HepG2 (cell line): ENCODE data around the gene APOC3. TPM values are rescaled to one million over a fixed set of nuclear protein-coding genes. Genes with fewer than 3 reads are reported as not detected.

Experiments used
- ETV5 ChIP-seq: IDR thresholded peaks from 2 replicates; pipeline ENCODE4 v1.6.1; 2018; ENCODE audit warnings: missing biosample characterization, missing genetic modification reagents, inconsistent platforms, borderline replicate concordance
- FOXC1 ChIP-seq: sonication (generic); formaldehyde crosslinking; IDR thresholded peaks from 2 replicates; pipeline ENCODE4 v1.8.0; 2022; ENCODE audit warnings: mild to moderate bottlenecking, missing genetic modification reagents, borderline replicate concordance
- GZF1 ChIP-seq: sonication (generic); formaldehyde crosslinking; IDR thresholded peaks from 2 replicates; pipeline ENCODE4 v1.5.1; 2020; ENCODE audit warnings: mild to moderate bottlenecking, missing genetic modification reagents
- KLF6 ChIP-seq: IDR thresholded peaks from 2 replicates; pipeline ENCODE4 v1.8.0; 2016; ENCODE audit warnings: missing biosample characterization, missing genetic modification reagents
- PAWR ChIP-seq: sonication (generic); formaldehyde crosslinking; IDR thresholded peaks from 2 replicates; pipeline ENCODE4 v1.4.0; 2020; ENCODE audit warnings: missing genetic modification reagents, mild to moderate bottlenecking, borderline replicate concordance
- PHF8 ChIP-seq: sonication (generic); formaldehyde crosslinking; IDR thresholded peaks from 2 replicates; pipeline ENCODE4 v1.5.0; 2020; ENCODE audit warnings: missing genetic modification reagents
- RAD51 ChIP-seq: fragments of 450-650 bp; IDR thresholded peaks from 2 replicates; pipeline ENCODE4 v1.6.1; 2016; ENCODE audit warnings: borderline replicate concordance
- SAFB2 ChIP-seq: sonication (generic); formaldehyde crosslinking; IDR thresholded peaks from 2 replicates; pipeline ENCODE4 v1.5.1; 2020; ENCODE audit warnings: missing genetic modification reagents, low read depth, mild to moderate bottlenecking, borderline replicate concordance
- SMARCC2 ChIP-seq: fragments of 450-650 bp; IDR thresholded peaks from 2 replicates; pipeline ENCODE4 v1.6.1; 2017; ENCODE audit warnings: antibody characterized with exemption, mild to moderate bottlenecking
- ZBTB46 ChIP-seq: sonication (generic); formaldehyde crosslinking; IDR thresholded peaks from 2 replicates; pipeline ENCODE4 v1.4.0; 2020; ENCODE audit warnings: mild to moderate bottlenecking, missing genetic modification reagents, borderline replicate concordance
- ZNF407 ChIP-seq: sonication (generic); formaldehyde crosslinking; IDR thresholded peaks from one replicate; pipeline ENCODE4 v1.5.1; 2020; ENCODE audit warnings: mild to moderate bottlenecking, missing genetic modification reagents; ENCODE audit errors: not compliant biosample characterization
- polyA plus RNA-seq, 8 experiments: library from polyadenylated mRNA; depleted of rRNA in 3 of 8; stranded (reverse) in 7 of 8; unstranded in 1 of 8; fragments of >200 nt; fragmentation: Illumina TruSeq in 4 of 8; extraction: Trizol in 4 of 8; gene quantifications; 2 replicates each; pipeline versions ENCODE4 v1.2.1 to v1.2.3, GENCODE V29; 2011 to 2016; ENCODE audit warnings: low read depth in 4 of 8, missing spikeins in 1 of 8, mixed read lengths in 1 of 8; ENCODE audit not compliant: insufficient read depth in 1 of 8
- total RNA-seq, 5 experiments: library from RNA; depleted of rRNA; stranded (reverse); fragments of >200 nt; fragmentation: Illumina TruSeq; extraction: Trizol; gene quantifications; 2 replicates each; pipeline ENCODE4 v1.2.3, GENCODE V29; 2016; ENCODE audit warnings: low read depth in 1 of 5
- TF ChIP-seq, protein P1 (sequence below): sonication (generic); formaldehyde crosslinking; IDR thresholded peaks from 2 replicates; pipeline ENCODE4 v1.4.0; 2020; ENCODE audit warnings: low read depth, mild to moderate bottlenecking, missing genetic modification reagents

APOC3 gene
- total and polyA plus RNA-seq, 2 of the 13 experiments (the other 11 are each of a cell fraction or from before 2014, with no cell fraction given) = 314 to 687 TPM

- TF ChIP-seq, protein P1, sequence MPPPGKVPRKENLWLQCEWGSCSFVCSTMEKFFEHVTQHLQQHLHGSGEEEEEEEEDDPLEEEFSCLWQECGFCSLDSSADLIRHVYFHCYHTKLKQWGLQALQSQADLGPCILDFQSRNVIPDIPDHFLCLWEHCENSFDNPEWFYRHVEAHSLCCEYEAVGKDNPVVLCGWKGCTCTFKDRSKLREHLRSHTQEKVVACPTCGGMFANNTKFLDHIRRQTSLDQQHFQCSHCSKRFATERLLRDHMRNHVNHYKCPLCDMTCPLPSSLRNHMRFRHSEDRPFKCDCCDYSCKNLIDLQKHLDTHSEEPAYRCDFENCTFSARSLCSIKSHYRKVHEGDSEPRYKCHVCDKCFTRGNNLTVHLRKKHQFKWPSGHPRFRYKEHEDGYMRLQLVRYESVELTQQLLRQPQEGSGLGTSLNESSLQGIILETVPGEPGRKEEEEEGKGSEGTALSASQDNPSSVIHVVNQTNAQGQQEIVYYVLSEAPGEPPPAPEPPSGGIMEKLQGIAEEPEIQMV (CRISPR knock-in tag) = peak; percentile 64; the same call in 1 of the 2 replicates
- TF ChIP-seq GZF1 (CRISPR knock-in tag) (no peak), PAWR (CRISPR knock-in tag) (no peak), ZBTB46 (CRISPR knock-in tag) (no peak), ETV5 (CRISPR knock-in tag) (peak; percentile 32; the same call in 1 of the 2 replicates), PHF8 (CRISPR knock-in tag) (no peak), SMARCC2 (no peak), ZNF407 (no peak), SAFB2 (CRISPR knock-in tag) (no peak; the same call in 1 of the 2 replicates), KLF6 (CRISPR knock-in tag) (0 out of 2 replicates have a peak, but pooled peaks have one; percentile 28), FOXC1 (CRISPR knock-in tag) (peak; percentile 77), RAD51 (no peak)
Observed at GRCh38 chr11:116829525-116830183, at the start of gene APOC3 (continued).
